ENCODE measurements around the gene FBXL17.

- TF ChIP-seq CTCF (IDR thresholded peaks at IDR 0.05; ENCODE audit: borderline replicate concordance, extremely low read depth, low read length, poor library complexity, severe bottlenecking): no peak
- TF ChIP-seq EZH2 (IDR thresholded peaks at IDR 0.05; ENCODE audit: borderline replicate concordance, low read depth, low read length, severe bottlenecking): no peak
Observed at GRCh38 chr5:108061941-108062340, 320.0 kb downstream of the FBXL17 start.

Measured in DND-41 (cell line).